ENCODE results near the gene SDHA.

DNA sequence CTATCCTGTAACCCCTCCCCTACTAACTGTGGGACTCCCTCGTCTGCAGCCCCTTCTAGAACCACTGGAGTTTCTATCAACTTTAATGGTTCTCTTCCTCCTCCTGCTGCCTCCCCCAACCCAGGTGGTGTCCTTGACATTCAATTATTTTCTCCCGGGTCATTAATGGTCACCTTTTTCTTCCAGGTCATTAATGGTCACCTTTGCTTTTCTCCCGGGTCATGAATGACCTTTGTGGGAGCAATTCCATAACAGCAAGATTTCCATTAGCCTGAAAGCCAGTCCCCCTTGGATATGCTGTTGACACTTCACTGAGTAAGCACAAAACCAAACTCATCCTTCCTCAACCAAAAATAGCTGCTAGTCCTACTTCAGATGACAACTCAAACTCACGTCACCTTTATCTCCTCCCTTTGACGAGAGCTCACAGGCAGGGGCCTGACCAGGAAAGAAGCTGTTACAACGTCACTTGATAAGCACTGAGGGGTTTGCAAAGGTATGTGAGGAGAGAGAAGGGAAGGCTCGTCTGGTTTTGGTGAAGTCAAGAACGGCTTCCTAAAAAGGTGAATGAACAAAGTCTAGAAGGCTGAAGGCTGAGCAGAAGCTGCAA is 11.1 kb upstream of the SDHA start:
- TF ChIP-seq, protein P1, sequence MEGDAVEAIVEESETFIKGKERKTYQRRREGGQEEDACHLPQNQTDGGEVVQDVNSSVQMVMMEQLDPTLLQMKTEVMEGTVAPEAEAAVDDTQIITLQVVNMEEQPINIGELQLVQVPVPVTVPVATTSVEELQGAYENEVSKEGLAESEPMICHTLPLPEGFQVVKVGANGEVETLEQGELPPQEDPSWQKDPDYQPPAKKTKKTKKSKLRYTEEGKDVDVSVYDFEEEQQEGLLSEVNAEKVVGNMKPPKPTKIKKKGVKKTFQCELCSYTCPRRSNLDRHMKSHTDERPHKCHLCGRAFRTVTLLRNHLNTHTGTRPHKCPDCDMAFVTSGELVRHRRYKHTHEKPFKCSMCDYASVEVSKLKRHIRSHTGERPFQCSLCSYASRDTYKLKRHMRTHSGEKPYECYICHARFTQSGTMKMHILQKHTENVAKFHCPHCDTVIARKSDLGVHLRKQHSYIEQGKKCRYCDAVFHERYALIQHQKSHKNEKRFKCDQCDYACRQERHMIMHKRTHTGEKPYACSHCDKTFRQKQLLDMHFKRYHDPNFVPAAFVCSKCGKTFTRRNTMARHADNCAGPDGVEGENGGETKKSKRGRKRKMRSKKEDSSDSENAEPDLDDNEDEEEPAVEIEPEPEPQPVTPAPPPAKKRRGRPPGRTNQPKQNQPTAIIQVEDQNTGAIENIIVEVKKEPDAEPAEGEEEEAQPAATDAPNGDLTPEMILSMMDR (tag by site-specific recombination; IDR thresholded peaks at IDR 0.05) = no peak
- no peak for TF ChIP-seq ZBTB21 (tag by site-specific recombination; IDR thresholded peaks at IDR 0.05)
